Cortex of kidney (tissue), 1 donor: Measurements from ENCODE around the gene CLSTN2.

Experiments used
- DNase-seq: peaks from one replicate; lab custom pipeline; 2025; lab: John Stamatoyannopoulos, UW

The CLSTN2 gene

DNA sequence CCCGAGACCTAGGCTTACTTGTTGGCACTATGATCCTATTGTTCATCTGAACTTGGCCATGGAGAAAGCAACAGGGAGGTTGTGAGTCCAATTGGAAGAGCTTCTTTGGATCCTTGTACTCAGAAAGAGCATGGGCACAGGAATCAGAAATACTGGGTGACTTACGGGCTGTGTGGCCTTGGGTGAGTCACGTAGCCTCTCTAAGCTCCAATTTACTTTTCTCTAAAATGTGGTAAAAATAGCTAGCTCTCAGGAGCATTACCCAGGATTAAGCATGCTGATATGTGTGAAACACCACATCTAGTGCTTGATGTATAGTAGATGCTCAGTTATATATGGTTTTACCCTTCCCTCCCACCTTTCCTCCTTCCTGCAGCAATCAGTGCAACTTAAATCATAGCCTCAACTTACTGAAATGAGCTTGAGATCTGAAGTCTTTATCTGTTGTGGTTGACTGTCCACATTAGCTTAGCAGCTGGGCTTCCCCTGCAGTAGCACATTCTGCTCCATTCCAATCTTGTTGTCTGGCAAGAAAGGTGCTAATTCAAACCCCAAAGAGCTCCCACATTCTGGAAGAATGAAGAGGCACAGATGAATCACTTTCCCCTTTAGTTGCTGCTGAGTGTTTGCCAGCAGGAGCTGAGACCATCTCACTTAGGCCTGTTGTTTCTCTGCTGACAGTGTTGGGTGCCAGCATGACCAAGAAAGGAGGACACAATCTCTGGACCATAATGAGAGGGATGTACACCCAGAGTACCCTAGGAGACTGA, 443.8 kb downstream of the CLSTN2 start:
- DNase-seq = no peak

DNA sequence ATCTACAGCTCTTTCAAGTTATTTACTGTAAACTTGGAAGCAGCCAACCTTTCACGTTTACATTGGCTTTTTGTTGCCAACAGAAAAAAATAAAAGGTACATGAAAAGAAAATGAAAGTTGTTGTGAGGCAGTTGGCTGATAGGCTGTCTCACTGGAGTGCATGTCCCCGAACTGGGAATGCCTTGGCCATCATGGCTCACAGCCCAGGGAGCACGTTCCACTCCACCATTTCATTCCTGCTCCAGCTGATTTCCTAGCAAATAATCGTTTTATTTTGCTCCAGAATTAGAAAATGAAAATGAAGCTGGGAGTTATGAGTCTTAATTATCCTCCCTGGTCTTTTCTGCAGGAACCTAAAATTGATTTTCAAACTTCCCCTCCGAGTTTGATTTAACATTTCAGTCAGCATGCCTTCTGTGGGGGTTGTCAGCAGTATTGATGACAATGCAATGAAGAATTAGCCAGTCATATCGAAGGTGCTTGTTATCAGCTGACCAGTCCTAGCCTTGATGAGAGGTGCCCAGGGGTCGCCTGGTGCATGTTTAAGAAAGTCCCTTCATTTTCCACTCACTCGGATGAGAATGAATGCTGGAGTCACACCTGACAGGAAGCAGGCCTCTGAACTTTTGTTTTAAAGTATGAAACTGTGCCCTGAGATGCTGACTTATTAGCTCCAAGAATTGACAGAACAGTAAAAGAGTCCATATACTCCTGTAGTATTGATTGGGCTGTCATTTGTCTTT, 449.2 kb downstream of the CLSTN2 start:
- DNase-seq = no peak

DNA sequence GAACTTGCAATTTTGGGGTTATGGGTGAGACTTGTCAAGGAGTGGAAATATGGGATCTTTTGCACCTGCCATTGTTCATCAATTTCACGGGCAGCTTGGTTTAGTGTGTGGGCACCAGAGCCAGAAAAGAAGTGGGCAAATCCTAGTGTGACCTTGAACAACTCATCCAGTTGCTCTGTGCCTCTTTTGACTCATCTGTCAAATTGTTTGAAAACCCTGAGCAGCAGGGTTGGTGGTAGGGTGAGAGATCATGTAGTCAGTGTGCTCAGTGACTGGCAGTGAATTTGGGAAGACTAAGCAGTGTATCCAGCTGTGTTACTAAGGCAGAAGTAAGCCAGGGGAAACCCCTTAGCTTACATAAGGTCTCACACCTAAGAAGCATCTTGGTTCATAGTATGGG, 449.9 kb downstream of the CLSTN2 start:
- DNase-seq = no peak

DNA sequence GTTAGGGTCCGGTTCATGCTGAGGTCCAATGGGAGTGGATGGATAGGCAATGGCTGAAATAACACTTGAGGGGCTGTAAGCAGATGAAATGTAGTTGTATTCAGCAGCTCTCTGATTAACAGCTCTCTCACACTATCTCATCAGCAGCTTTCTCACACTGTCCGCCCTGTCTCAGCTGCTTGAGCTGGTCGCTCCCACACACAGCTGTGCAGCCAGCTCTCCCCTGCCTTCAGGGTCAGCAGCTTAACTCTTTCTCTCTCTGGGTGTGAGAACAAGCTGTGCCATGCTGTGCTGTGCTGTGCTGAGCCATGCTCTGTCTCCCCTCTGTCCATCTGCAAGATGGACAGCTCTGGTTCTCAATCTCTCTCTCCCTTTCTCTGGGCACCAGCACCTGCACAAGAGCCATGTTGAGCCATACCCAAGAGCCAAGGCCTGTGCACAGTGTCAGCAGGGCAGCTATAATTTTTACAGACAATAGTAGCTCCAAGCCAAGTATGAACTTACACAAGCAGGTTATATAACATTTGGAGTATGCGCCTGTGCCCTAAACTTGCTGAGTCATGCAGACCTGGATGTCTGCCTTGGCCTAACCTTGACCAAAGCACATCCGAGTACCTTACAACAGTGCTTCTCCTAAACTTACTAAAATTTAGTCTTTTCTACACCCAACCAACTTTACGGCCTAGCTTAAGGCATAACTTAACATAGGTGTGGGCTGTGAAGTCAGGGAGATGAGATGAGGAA, 451.5 kb downstream of the CLSTN2 start:
- DNase-seq = no peak

DNA sequence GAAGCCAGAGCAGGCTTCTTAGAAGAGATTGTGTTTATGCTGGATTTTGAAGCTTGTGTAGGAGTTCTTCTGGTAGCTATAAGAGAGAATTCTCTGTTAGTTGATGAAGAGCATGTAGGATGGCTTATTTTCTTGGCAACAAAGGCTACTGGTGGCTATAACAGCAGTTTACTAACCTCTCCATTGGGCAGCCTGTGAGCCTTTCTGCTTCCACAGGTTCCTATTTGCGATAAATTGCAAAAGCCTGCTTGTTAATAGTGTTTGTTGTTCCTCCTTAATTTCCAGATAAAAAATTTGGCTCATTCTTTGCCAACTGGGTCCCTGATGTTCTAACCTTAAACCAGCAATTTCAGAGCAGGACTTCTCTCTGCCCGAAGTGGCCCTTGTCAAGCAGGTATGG, 452.3 kb downstream of the CLSTN2 start:
- no peak for DNase-seq

DNA sequence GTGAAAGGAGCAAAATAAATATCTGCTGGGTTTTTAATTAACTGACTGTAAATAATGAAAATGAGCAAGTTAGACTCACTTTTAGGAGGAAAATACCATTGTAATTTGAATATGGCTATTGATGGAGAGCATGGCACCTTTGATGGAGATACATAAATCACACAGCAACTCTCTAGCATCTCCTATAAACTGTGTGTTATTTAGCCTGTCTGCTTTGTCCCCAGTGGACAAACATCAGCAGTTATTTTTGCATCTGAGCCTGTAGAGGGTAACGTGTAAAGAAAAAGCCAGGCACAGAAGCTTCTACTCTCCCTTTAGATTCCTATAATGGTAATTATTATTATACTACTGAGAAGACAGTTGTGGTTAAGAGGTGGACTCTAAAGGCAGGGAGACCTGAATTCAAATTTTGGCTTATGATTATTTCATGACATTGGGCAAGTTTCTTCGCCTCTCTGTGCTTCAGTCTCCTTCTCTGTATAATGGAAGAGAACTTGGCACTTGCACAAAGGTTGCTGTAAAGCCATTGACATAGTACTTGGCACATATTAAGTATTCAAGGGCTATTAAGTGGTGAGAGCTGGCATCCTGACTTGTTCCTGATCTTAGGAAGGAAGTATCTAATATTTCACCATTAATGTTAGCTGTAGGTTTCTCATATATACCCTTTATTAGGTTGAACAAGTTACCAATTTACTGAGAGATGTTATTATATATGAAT, 453.4 kb downstream of the CLSTN2 start:
- DNase-seq = no peak

DNA sequence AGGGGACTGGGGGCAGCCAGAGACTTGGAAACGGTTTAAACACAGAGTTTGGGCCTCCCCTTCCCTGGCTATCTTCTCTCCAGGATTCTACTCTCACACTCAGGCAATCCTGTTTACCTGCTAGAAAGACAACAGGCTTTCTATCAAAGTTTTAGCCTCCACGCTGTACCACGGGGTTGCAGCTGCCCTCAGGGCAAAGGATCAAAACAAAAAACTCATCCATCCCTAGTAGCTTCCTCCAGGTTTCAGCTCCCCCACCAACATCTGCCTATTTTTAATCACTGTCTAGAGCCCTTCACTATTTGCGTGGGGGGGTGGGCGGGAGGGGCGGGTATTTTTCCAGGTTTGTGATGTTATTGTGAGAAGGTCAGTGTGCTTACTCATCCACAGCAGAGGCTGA, 456.1 kb downstream of the CLSTN2 start:
- no peak for DNase-seq

DNA sequence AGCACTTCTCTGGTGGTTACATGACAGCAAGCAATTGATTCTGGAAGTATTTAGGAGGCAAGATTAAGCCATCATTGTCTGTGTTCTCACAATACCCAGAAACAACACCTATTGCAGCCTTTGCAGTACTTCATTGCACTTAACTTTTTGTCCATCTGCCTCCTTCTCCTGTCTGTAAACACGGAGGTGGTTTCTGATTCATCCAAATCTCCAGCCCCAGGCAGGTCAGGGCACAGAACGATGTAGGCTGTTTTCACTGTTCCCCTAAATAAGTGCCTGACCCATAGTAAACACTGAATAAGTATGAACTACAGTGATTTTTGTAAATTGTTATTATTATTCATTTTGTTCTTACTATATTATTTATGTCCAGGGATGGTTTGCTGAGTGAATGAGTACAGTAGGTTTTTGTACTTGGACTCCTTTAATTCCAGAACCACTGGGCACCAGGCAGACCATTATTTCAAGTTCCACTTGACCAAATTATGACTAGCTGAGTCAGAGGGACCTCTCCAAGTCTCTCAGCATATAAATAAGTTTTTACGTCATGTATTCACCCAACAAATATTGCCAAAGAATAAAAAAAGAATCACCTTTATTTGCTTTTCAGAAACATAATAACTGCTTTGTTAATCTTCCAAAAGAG, 459.6 kb downstream of the CLSTN2 start:
- DNase-seq = no peak

DNA sequence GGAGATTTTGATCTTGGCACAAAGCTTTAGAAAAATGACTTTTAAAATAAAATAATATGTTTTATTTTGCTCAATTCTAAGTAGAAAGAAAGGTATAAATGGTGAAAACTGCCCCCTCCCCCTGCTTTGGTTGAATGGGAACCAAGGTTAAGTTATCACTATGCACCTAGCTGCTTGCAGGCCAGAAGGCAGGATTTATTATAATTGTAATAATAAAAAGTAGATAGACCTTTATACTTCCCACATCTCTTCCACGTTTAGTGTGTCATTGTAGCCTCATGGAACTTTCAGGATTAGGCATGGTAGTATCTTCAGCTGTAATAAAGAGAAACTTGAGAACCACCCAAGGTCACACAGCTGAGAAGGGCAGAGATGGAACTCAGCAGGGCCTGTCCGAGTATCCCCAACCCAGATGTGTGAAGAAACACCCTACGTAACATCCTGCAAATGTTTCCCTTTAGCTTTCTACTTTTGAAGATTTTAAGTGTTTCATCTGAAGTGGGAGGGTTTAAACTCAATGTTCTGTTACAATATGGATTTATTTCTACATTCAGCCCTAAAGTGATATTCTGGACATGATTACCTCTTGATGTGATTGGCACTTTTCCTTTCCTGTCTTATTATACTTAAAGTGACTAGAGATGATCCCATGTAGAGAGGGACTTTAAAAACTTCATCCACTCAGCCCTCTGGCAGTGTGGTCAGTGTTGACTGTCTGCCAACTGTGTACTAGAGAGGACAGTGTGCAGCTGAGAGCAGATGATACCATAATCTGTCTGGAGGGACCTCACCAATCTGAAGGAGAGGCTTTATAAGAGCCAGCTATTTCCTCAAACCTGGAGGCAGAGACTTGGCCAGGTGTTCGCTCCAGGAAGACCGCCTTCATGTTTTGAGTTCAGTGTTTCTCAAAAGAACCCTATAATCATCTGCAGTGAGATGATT, 460.4 kb downstream of the CLSTN2 start:
- DNase-seq = no peak

DNA sequence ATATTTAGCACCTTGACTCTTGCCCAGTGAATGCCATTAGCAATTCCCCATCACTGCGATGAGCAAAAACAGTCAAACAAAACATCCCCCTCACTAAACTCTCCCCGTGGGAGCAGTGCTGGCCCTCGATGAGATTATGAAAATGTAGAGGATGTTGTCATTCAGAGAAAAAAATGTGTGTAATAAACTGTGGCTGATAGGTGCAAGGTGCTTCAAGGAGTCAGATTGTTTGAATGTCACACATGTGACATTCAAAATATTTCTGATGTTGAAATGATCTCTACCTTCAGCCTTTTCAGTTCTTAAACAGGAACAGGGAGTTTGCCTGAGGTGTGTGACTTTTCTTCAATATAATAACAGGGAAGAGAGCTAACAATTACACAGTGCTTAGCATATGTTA, 461.1 kb downstream of the CLSTN2 start:
- no peak for DNase-seq

DNA sequence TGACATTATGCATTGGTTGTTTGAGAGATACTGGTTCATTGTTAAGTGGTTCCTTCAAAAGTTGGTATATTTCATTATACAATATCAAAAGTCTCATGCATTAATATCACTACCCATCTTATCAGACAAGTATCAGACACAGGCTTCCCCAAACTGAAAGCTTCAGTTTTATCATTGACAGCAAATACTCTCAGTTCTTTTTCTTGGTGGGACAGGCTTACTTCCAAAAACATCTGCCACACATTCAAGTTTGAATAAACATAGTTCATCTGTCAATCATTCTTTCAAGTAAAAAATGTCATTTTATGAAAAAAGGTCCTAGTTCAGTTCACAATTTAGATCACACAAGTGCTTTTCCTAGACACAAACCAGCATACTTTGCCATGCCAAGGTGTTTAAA, 462.9 kb downstream of the CLSTN2 start:
- DNase-seq = no peak

DNA sequence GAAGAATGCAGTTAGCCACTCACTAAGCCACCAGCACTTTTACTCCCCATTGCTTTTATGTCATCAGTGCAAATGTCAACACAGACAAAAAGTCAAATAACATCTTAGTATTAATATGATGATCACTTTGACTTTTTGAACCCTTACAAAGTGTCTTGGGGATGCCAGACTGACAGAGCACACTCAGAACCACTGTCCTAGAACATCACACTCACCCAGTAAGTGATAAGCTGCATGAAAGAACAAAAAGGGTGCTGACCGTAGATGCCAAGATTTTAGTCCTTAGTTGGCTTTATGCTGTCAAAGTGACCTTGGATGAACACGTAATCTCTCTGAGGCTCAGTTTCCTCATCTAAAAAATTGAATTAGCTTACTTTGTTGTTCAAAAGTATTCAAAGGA, 463.4 kb downstream of the CLSTN2 start:
- no peak for DNase-seq

DNA sequence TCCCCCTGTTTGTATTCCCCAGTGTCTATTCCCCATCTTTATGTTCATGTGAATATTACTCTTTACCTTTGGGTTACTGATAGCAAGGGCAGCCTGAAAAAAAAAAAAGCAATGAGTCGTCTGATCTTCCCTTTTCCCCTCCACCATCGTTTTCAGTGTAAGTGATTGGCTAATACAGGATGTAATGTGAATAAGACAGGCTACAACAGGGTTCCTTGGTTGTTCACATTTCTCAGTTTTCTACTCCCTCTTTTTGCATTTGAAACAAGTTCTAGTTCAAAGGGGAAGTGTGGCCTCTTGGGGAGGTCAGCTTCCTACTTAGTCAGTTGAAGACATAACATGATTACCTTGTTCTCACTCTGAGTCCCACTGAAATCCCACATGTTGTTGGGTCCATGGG, 464.9 kb downstream of the CLSTN2 start:
- no peak for DNase-seq

DNA sequence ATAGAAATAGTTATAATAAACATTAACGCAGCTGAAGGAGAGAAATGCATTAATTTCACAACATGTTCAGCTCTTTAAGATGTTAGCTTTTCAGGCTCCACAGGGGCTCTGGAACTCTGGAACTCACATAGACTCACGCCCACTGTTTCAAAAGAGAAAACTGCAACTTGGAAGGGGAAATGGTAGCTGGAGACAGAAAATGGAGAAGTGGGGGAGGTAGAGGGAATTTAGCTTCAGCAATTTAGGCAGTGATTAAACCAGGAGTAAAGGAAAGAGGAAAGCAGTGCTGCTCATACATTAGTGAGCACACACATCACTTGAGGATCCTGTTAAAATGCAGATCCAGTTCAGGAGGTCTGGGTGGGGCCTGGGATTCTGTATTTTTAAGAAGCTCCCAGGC, 468.1 kb downstream of the CLSTN2 start:
- DNase-seq = no peak

DNA sequence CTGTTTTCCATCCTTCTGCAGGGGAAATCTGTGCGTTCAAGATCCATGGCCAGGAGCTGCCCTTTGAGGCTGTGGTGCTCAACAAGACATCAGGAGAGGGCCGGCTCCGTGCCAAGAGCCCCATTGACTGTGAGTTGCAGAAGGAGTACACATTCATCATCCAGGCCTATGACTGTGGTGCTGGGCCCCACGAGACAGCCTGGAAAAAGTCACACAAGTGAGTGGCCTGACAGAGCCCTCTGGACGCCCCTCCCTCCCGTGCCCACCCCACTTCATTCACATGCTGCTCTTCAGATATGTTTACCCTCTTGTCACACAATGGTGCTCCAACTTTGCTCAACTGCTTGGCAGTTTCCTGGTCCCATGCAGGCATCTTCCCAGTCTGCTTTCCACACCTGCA, 468.6 kb downstream of the CLSTN2 start:
- no peak for DNase-seq

DNA sequence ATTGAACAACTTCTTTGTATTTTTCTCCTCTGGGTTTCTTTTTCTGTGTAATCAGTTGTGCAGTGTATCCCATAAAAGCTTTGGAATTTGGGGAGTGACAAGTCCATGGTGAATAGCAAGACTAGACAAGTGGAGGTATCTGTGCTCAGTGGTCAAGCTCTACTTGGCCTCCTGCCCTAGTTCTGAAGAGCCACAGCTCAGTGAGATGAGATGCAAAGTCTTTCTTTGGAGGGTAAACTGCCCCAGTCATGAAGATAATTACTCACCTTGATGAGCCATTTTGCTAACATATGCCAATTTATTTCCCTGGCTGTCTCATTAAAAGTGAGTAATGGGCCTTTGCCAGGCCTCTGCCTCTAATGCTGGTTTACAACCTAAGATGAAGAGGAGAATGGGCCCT, 471.7 kb downstream of the CLSTN2 start:
- DNase-seq = no peak

DNA sequence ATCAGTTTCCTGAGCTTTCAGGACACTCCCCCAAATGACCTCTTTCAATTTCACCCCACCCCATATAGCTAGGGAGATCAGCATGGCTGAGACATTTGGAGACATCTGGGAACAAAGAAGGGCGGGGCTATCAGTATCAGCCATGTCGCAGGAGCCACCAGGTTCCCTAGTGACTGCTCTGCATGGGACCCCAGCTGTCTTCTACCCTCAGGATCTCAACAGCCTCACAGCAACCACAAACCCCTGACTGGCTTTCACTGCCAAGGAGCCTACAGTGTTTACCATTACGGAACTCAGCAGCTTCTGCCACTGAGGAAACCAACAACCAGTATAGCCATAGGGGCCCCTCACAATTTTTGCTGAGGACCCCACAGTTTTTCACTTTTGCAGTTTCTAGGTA, 473.3 kb downstream of the CLSTN2 start:
- no peak for DNase-seq

DNA sequence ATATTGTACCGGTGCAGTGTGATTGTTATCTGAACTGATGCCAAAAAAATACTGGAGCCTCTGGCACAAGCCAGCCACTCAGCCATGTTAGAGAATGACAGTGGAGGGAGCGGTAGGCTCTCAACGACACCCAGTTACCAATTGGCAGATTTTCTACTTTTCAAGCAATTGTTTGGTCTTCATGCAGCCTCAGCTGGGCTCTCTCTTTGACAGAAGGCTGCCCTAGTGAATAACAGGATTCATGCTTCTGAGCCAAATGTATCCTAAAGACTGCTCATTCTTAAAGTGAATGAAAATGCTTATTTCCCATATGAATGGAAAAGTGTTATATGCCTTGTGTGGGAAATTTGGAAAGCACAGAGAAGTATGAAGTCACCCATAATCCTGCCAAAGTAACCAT, 481.7 kb downstream of the CLSTN2 start:
- DNase-seq = no peak

DNA sequence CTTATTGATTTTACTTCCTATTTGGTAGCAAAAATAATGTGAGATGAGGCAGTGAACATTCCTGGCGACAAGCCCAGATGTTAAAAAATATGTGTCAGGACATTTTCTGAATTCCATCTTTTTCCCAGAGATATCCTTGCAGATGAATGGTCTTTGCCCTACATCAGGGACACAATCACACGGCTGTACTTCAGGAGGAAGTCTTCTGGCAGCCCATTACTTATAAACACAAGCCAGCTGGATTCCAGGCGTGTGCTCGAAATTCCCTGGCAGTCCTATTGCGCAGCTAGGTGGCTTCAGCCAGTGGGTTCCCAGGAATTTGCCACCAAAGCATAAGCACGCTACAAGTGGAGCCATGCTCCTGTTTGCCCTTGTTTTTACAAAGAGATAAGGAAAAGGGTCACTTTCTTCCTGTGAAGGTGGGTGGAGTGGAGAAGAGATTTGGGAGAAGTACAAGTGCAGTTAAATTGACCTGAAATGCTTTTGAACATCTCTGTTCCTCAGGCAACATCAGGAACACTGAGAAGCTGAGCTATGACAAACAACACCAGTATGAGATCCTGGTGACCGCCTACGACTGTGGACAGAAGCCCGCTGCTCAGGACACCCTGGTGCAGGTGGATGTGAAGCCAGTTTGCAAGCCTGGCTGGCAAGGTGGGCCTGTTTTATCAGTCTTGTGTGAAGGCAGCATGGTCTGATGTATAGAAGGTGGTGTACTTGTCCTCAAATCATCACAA, 485.8 kb downstream of the CLSTN2 start:
- no peak for DNase-seq

DNA sequence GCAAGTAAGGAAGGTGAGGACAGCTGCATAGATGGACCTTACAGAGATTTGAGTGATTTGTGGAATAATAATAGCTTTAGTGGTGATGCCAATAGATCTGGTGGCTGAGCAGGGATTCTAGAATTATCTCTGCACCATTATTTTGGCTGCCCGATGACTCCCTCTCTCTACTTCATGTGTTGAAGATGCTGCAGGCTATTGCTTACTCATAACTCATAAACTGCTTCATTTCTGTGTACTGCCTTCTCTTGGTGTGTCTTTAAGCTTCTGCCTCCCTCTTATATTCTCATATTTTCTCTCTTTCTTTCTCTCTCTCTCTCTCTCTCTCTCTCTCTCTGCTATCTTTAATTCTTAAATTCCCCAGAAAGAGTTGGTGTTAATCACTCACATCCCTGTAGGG, 486.9 kb downstream of the CLSTN2 start:
- no peak for DNase-seq
